ENCODE results near the gene RUFY1.
"Not testable (repeated sequence)": the region's sequence is repeated elsewhere in the genome, so short reads cannot be mapped to it uniquely, and the experiment has no call there.

The RUFY1 gene

DNA sequence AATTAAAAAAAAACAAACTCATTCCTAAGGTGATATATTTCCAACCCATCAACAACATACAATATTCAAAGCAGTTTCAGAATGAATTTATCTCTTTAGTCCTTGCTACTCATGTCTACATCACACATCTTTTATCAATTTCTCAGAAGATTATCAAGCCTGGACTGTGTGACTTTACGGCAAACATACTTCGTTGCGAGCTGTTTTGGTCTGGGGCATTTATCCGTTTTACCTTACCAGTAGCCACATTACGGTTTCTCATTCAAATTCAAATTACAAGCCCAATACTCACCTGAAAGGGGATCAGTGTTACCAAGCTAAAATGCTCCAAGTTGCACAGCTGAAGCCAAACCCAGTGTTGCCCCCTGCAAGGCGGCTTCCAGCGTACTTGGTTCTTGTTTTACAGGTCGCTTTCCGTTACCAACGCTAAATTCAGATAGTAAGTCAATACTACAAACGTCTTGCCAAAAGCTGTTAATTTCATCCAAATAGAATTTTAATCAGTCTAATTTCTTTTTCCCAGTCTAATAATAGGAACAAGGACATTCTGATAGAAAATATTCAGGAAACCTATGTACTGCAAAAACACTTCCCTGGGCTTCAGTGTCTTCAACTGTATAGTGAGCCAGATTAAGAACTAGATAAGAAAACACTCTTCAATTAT, 71.3 kb downstream of the RUFY1 start:
- DNase-seq (ENCODE audit: low read depth in 3 of 3): no peak

DNA sequence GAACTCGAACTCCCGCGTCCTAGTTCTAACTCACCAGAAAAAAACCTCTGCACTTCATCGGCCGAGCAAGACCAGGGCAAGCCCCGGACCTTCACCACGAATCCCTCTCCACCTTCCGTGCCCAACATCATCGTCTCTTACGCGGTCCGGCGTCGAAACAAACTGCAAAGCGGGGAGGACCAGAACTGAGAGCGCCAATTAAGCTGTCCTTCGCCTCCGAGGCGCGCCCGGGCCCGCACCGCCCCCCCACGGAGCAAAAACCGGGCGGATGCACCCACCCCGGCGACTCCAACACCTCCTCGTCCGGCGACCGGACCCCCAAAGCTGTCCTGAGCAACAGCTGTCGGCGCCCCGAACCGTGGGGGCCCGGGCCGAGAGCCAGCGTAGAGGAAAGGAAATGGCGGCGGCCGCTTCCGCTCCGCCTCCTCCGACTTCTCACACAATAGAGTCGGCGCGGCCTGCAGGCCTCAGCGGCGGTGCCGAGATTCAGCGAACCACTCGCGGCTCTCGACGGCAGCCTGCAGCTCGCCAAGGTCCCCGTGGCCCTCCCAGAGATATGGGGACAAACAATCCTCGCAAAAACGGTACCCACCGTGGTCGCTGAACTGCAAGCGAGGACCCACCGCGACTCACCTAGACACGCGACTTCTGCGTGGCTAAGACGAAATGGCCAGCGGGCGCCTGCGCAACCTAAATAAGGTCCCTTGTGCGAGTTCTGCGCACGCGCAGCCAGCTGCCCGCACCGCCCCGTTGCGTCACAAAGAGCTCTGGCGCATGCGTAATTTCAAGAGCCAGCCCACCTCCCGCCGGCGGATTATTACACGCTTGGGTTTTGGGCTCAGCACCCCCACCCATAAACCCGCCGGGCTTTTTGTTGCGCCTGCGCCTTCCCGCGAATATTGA, 72.9 kb downstream of the RUFY1 start, which contains the start of gene HNRNPH1:
Gene HNRNPH1 (minus strand): TSS at position 669 of the 903 bp plus-strand sequence. CDS start 538 bp downstream, at position 131.
- DNase-seq (ENCODE audit: low read depth in 3 of 3): peak; percentile 95 to 97 (median 97)

DNA sequence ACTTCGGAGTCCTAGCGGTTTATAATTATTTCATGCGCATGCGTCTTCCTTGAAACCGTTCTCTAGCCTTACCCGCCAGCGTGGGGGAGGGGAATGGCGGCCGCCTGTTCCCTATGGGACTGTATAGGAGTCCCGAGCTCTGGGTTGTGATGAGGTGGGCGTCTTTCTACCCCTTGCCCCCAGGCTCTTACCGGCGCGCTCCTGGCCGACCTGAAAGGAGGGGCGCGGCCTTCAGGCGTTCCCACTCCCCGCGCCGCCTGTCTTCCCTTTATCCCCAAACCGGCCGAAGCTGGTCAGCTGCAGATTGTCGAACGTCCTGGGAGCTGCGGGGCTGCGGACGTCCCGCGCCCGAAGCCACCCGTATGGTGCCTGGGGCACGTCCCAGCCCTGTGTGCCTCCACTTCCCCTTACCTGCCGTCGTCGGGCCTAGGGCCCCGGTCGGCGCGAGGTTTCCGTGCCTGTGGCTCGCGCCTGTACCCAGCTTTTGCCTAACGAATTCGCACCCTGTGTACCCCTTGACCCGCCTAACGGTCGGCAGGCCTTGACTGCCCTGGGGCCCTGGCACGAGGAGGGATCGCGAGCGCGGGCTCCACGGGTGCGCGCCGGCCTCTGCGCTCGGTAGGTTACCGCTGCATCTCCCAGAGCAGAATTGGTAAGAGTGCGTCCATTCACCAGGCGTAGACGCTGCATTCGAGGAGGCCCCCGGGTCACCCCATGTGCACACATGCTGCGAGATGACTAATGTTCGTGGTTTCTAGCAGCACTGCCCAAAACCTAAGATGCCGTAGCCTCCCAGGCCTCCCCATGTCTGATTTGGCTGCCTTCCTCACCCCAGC, 73.8 kb downstream of the RUFY1 start:
- peak in 2 of 3 donors; percentile 46 to 51 for DNase-seq (ENCODE audit: low read depth in 3 of 3)

DNA sequence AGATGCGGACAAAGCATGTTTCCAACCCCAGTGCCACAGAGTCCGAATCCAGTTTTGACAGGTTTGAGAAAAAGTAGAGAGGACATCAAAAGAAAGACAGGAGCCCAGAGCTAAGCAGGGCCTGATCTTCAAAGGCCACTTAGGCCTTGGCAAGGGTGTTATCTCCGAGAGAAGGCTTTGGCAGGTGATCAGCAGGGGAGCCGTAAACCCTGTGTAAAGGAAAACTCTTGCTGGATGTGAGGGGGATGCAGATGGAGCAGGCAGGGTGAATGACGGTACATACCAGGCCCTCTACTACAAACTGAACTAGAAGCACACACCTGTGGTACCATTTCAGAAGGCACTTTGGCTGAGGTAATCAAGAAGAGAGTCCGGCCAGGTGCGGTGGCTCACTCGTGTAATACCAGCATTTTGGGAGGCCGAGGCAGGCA, 74.5 kb downstream of the RUFY1 start:
- DNase-seq (ENCODE audit: low read depth in 3 of 3): no peak

DNA sequence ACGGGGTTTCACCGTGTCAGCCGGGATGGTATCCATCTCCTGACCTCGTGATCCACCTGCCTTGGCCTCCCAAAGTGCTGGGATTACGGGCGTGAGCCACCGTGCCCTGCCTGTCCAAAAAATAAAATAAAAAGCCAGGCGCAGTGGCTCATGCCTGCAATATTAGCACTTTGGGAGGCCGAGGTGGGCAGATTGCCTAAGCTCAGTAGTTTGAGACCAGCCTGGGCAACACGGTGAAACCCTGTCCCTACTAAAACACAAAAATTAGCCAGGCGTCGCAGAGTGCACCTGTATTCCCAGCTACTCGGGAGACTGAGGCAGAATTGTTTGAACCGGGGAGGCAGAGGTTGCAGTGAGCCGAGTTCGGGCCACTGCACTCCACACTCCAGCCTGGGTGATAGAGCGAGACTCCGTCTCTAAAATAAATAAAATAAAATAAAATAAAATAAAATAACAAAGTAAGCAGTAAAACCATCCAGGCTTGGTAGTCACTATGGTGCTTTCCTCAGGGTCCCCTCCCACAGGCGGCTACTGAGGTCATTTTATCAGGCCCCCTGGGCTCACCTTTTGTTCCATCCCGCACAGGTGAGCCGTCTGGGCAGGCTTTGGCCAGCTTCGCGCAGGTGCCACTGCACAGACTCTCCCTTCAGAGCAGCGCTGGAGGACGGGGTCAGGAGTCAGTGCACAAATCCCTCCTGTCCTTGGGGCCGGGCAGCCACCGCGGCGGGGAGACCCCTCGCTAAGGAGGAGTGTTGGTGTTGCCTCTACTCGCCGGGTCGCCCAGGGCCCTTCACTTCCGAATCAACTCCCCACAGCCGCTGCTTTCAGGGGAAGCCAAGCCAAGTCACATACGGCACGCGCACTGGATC, 83.4 kb downstream of the RUFY1 start:
- not testable (repeated sequence) for DNase-seq (ENCODE audit: low read depth in 3 of 3)

DNA sequence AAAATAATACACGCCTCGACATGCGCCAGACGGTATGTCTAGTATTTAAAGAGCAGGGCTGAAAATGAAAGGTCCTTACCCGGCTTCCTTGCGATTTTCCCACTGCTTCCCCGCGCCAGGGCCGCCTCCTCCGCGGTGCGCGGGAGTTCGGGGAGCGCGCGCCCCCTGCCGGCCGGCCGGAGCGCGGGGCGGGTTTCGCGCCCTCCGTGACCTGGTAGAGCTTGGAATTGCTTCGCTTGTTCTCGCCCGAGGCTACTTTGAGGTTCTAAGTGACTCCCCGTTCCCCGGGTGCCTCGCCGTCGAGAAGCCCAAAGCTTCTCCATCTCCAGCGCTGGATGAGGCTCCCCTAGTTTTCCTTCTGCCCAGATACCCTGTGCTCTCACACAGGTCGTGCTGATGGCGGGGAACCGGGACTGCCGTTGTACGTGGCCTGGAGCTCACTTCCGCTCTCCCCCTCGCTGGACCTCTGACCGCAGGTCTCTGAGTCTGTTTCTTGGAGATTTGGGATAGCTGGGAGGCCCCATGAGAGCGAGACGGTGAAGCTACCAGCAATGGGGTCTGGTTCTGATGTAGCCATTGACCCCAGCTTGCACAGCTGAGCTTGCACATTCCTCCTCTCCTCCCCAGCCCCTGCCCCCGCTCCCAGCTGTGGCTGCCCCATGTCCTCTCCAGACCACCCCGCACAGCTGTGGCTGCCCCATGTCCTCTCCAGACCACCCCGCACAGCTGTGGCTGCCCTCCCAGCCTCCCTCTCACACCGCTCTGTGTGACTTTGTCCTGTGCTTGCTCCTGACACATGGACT, 84.2 kb downstream of the RUFY1 start:
- not testable (repeated sequence) for DNase-seq (ENCODE audit: low read depth in 3 of 3)

DNA sequence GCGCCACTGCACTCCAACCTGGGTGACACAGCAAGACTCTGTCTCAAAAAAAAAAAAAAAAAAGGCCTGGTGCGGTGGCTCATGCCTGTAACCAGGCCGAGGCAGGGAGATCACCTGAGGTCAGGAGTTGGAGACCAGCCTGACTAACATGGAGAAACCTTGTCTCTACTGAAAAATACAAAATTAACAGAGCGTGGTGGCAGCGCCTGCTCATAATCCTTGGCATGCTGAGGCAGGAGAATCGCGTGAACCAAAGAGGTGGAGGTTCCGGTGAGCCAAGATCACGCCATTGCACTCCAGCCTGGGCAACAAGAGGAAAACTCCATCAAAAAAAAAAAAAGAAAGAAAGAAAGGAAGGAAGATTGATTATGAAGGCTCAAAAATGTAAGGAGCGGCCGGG, 88.9 kb downstream of the RUFY1 start:
- not testable (repeated sequence) for DNase-seq (ENCODE audit: low read depth in 3 of 3)

DNA sequence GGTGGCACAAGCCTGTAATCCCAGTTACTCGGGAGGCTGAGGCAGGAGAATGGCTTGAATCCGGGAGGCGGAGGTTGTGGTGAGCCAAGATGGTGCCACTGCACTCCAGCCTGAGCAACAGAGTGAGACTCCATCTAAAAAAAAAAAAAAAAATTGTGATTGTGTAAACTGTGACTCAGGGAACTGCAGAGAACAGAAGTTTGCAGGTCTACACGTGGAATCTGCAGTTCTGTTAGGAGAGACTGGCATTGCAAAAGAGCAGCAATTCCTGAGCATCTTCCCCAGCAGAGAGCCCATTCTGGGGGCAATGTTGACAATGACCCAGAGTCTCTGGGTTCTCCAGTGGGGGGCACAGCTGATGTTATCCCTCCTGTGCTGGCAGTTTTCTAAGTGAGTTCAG, 91.4 kb downstream of the RUFY1 start:
- DNase-seq (ENCODE audit: low read depth in 3 of 3): not testable (repeated sequence)

DNA sequence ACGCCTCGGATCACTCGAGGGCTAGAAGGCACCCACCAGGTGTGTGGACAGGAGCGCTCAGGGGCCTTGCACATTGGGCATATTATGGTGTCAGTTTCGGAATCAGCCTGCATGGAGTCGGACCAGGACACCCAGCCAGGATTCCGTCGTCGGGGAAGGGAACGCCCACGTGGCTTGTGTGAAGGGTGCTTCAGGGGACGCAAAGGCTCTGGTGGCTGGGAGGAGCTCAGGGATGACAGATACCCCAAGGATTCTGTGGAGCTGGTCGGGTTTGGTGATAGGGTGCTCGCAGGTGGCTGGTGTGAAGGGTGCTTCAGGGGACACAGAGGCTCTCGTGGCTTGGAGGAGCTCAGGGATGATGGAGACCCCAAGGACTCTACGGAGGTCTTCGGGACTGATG, 92.3 kb downstream of the RUFY1 start:
- DNase-seq (ENCODE audit: low read depth in 3 of 3): not testable (repeated sequence)

DNA sequence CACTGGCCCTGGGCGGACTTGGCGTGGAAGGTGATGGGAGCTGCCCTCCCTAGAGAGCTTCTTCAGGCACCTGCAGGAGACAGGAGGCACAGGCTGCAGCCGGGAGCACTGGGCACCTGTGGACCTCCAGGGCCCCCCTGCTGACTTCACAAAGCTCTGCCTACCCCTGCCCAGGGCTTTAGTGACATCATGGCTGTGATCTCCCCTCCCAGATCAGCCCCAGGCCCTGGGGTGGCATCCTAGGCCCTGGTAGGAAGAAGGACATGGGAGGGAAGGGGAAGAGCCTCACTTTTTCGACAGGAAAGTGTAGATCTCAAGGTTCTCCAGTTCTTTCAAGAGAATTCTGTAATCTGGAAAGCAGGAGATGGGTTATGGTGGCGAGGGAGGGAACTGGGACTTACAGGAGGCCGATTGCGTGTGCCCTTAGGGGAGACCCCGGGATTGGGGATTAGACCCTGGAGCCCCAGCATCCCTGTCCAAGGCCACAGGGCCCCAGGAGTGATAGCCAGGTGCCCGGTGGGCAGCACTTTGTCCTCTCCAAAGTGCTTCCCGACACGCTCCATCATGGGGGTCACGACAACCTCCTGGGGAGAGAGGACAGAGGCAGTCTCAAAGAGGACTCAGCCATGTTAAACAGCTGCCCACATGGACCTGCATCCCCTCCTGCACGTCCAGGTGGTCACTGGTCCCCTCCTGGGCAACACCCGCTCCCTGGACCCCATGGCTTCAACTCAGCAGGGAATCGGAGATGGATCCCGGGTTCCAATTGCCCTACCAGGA, 93.0 kb downstream of the RUFY1 start:
- not testable (repeated sequence) for DNase-seq (ENCODE audit: low read depth in 3 of 3)

DNA sequence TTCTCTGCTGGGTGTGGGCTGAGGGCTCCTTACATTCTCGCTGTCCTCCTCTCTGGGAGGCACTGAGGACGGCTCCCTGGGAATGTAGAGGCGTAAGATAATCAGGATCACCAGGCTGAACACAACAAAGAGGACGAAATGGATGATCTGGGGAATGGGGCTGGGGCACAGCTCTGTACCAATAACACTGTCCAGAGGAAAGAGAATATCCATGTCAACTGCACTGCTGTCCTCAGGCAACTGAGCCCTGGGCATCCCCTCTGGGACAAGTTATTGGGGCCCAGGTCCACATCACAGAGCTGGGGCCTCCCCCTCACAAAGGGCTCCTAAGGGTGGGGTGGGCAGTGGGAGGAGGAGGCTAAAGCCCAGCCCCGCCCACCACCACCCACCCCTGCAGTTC, 94.4 kb downstream of the RUFY1 start:
- DNase-seq (ENCODE audit: low read depth in 3 of 3): not testable (repeated sequence)

DNA sequence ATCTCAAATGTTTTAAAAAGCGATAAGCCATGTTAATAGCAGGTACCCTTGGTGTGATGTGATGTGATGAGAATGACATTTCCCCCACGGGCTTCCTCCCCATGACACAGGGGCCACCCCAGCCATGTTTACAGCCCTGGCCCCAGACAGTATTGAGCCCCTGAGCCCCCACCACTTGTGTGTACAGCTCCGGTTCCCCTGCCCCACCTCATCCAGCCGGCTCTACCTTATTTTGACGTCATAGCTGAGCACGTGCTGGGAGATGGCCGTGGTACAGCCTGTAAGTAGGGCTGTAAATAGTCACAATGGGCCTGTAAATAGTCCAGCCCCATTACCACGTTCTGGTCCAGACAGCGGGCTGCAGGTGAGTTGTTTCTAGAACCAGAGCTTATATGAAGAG, 98.1 kb downstream of the RUFY1 start:
- DNase-seq (ENCODE audit: low read depth in 3 of 3): no peak

DNA sequence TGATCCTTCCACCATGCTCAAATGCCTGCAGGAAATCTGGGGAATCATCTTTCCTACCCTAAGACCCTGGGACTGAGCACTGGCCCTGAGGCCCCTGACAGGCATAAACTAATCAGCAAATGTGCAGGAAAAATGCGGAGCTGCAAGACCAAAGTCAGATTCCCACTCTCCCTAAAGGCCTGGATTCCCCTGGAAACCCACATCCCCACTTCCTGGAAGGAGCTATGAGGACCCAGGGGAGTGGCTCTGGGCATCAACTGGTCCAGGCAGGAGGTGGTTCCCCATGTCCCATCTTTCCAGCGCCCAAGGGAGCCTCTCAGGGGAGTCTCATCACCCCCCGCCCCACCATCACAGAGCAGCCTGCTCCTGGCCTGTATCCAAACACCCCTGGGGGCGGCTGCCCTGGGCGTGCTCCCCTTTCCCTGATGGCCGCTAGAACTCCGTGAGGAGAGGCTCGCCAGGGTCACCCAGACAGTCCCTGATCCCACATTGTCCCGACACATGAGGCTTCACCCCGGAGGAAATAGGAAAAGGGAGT, 98.9 kb downstream of the RUFY1 start:
- not testable (repeated sequence) for DNase-seq (ENCODE audit: low read depth in 3 of 3)

DNA sequence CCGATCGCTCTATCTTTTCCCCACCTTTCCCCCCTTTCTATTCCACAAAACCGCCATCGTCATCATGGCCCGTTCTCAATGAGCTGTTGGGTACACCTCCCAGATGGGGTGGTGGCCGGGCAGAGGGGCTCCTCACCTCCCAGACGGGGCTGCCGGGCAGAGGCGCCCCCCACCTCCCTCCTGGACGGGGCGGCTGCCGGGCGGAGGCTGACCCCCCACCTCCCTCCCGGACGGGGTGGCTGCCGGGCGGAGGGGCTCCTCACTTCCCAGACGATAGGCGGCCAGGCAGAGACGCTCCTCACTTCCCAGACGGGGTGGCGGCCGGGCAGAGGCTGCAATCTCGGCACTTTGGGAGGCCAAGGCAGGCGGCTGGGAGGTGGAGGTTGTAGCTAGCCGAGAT, 99.9 kb downstream of the RUFY1 start:
- DNase-seq (ENCODE audit: low read depth in 3 of 3): not testable (repeated sequence)

DNA sequence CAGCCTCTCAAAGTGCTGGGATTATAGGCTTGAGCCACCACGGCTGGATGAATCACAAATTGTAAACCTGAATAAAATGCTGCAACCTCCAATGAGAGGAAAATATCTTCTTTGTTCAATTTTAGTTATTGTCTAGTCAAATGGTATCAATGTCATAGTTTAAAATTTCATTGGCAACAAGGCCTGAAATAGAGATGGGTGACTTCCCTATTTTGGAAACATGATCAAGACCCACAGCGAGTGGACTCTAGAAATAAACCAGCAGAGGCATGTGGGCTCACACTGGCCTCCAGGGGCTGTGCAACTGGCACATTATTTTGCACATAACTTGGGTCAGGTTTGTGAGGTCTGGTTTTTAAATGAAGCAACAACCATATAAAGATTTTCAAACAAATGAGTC, 102.8 kb downstream of the RUFY1 start:
- not testable (repeated sequence) for DNase-seq (ENCODE audit: low read depth in 3 of 3)

DNA sequence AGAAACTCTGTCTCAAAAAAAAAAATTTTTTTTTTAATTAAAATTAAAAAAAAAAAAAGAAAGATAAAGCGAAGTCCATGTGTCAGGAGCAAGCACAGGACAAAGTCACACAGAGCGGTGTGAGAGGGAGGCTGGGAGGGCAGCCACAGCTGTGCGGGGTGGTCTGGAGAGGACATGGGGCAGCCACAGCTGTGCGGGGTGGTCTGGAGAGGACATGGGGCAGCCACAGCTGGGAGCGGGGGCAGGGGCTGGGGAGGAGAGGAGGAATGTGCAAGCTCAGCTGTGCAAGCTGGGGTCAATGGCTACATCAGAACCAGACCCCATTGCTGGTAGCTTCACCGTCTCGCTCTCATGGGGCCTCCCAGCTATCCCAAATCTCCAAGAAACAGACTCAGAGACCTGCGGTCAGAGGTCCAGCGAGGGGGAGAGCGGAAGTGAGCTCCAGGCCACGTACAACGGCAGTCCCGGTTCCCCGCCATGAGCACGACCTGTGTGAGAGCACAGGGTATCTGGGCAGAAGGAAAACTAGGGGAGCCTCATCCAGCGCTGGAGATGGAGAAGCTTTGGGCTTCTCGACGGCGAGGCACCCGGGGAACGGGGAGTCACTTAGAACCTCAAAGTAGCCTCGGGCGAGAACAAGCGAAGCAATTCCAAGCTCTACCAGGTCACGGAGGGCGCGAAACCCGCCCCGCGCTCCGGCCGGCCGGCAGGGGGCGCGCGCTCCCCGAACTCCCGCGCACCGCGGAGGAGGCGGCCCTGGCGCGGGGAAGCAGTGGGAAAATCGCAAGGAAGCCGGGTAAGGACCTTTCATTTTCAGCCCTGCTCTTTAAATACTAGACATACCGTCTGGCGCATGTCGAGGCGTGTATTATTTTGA, 107.2 kb downstream of the RUFY1 start:
- not testable (repeated sequence) for DNase-seq (ENCODE audit: low read depth in 3 of 3)

DNA sequence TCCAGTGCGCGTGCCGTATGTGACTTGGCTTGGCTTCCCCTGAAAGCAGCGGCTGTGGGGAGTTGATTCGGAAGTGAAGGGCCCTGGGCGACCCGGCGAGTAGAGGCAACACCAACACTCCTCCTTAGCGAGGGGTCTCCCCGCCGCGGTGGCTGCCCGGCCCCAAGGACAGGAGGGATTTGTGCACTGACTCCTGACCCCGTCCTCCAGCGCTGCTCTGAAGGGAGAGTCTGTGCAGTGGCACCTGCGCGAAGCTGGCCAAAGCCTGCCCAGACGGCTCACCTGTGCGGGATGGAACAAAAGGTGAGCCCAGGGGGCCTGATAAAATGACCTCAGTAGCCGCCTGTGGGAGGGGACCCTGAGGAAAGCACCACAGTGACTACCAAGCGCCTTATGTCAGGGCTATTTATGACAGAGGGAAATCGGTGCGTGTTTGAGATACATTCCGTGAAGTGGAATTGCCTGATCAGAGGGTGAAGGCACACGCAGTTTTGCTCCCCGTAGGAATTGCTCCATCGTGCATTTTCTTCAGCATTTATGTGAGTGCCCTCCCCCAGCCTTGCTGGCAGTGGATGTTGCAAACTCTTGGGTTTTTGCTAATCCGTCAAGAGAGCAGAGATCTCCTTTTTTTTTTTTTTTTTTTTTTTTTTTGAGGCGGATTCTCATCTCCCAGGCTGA, 108.0 kb downstream of the RUFY1 start:
- DNase-seq (ENCODE audit: low read depth in 3 of 3): not testable (repeated sequence)

Measured in stimulated activated CD4-positive, alpha-beta T cell treated with anti-CD3 and anti-CD28 coated beads, TNF-alpha, amount 100 ng/mL, for 48 hours (primary cell).